ENCODE results near the gene LPP.
"Not testable (repeated sequence)": the region's sequence is repeated elsewhere in the genome, so short reads cannot be mapped to it uniquely, and the experiment has no call there.

Gene LPP

DNA sequence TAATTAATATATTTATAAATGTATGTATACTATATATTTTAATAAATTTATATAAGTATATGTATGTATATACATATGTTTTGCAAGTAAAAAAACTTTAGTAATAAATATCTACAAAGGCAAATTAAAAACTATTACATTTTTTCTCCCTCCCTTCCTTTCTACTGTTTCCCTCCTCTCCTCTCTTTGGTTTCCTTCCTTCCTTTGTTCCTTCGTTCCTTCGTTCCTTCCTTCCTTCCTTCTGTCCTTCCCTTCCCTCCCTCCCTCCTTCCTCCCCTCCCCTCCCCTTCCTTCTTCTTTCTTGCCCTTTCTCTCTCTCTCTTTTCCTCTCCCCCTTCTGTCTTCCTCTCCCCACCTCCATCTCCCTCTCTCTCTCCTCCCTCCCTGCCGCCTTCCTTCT is 423.6 kb downstream of the LPP start:
- no peak for DNase-seq

DNA sequence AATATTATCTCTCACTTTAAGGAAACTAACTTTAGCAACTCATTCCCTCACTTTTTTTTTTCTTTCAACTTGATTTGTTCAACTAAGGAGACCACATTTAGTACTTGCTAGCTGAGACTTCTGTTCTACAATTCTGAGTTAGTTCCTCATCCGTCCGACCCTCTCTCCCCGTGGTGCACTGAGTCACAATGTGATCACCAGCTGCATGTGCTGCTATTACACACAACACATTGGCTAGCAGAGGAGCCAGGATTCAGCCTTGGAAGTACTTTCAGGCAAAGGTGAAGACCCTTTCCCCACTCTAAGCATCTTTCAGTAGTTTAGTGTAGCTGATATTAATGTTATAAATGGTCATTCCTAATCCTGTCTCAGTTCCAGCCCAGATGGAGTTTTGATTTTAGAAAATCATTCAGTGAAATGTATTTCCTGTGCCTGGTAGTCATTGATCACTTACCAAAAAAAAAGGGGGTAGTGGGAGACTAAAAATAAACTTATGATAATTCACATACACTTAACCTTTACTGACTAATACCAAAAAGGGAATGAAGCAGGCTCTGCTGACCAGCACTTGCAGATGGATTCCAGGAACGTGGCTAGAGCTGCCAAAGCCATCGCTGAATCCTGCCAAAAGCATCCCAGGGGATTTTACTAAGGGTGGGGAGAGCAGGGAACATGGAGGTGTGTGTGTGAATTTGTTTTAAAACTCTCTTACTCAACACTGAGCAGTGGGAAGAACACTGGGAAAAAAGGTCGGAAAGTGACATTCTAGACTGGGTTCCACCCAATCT is 424.8 kb downstream of the LPP start:
- no peak for DNase-seq

DNA sequence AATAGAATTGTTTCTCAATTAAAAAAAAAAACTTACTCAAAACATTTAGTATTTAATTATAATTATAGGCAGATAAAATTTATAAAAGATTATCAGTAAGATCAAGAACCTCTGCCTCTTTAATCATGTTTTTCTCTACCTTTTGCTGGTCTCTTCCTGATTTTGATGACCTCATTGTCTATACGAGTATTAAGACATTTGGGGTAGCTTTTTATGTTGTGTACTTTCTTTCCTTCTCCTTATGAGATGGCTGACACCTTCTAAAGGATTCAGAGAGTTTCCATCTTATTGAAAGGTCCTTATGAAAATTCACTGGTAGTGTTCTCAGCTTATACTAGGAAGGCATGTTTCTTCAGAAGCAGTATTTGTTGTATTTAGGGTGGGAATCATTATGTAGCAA is 426.3 kb downstream of the LPP start:
- no peak for DNase-seq

DNA sequence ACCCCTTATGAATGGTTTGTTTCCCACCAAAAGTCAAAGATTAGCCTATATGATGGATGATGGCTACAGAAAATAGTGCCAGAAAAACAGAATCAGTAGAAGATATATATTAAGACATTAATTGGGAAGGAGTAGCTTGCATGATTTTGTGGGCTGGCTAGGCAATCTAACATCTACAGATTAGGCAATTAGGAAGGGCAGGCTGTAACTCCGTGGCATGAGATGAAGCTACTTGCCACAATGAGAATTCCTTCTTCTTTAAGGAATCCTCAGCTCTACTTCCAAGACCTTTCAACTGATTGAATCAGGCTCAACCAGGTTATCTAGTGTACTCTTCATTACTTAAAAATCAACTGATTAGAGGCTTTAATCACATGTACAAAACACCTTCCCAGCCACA is 426.7 kb downstream of the LPP start:
- DNase-seq, result no peak

DNA sequence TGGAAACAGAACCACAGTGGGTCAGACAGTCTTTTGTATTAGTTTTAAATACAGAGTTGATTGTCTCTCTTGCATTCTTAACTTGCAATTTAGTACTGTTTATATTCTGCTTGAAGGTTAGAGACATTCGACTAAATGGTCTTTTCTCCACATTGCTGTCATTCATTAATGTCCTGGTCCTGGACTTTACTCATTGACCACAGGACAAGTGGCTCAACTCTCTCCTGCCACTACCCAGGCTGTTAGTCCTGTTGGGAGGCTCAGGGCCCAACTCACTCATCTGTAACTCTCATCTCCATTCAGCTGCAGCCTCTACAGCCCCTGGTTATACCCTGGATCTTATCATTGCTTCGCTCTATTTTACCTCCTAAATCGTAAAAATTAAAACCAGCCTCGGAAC is 427.4 kb downstream of the LPP start:
- DNase-seq, result no peak

DNA sequence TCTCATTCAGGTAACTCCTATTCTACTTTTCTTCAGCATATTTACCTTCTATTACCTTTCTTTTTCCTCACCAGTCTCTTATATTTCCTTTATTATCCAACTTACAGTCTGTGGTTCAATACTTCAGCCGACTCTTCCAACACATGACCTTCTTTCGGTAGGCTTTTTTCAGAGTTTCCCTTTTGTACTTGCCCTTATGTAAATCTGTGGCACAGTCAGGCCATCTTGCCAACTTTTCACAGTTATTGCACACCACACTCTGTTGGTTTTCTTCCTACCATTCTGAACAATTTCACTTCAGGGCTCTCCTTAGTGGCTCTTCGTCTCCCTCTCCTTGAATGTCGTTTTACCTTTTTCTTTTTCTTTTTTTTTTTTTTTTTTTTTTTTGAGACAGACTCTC is 427.8 kb downstream of the LPP start:
- no peak for DNase-seq

DNA sequence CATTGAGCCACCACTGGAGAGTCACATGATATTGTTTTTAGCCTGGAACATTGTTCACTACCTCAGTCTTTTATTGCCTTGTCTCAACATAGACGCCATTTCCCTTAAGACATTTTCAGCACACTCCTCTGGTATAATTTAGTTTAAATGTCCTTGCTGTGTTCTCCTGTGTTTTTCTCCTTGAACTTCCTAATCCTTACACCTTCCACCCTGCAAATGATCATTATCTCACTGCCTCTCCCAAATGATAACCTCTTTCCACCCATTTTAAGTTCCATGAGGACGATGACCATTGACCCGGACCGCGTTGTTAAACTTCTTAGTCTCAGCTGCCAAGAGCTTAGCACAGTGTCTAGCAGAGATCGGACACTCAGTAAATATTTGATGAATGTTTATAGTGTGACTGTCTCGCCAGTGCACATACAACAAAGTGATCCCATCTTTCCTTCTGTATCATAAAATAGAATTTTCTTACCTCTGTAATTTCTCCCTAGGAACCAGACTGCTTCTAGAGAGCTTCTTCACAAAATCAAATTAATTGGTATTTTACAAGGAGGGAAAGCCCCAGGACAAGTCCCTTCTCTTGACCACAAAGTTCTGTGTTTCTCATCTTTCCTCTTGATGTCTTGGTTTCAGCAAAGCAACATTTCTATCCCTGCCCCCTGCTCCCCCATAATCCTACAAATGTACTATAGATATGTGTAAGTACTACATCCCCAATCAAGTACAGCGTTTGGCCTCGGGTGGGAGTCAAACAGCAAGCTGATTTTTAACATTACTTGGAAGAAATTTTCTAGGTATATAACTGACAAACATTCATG is 429.6 kb downstream of the LPP start:
- no peak for DNase-seq

DNA sequence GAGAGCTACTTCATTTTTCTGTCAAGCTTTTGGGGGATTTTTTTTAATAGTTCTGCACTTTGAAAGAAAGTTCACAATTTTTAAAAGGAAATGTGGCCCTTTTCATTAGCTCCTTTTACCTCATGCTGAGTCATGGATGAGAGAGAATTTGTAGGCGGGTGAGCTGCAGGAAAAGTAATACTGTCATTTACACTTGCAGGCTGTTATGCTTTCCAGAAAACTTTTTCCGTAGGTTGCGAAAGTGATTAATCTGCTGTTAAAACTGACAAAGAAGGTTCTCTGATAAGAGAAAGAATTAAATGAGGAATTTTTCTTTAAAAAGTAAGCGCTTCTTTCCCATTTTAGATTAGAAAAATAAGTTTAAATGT is 430.2 kb downstream of the LPP start:
- peak; percentile 68 for DNase-seq

DNA sequence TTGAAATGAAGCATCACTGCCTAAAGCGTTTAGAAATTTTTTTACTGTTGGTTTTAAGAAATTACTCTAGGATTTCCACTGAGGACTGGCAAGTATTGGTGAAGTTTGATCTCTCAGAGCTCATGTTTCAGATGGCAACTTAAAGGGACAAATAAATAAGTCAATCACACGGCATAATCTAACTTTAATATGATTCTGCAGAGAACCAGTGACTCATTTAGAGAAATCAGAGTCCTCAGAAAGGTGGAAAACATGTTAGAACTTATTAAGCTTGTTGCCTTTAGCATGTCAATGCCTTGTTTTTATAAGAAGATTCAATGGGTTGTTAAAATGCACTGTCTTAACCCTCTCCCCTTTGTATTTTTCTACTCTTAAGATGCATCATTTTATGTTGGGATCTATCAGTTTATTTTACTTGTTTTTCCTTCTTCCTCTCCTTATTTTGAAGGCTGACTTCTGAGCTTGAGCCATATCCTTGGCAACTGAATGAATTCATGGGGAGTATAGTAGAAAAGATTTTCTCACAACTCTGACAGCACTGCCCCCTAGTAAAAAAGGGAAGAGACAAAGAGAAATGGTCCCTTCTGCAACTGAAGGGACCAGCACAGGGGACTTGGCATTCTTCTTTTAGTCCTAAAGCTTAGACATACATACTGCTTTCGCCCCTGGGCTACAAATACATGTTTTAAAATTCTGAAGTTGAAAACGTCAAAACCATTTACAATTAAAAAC is 431.2 kb downstream of the LPP start:
- DNase-seq, result peak; percentile 51

DNA sequence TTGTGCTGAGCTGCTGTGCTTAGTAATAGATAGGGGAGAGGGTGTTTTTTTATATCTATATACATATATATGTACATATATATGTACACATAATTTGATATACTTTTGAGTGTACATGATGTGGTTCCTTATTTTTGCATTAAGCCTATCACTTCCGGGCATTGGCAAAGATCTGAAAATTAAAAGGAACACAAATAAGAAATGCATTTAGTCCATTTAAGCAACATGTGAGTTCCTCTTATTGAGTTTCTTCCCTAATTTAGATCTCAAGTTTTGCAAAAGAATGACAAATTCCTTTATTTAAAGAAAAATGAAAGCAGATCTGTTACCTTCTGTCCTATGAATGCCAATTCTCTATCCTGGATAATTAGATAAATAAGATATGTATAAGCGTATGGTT is 435.1 kb downstream of the LPP start:
- peak; percentile 62 for DNase-seq

DNA sequence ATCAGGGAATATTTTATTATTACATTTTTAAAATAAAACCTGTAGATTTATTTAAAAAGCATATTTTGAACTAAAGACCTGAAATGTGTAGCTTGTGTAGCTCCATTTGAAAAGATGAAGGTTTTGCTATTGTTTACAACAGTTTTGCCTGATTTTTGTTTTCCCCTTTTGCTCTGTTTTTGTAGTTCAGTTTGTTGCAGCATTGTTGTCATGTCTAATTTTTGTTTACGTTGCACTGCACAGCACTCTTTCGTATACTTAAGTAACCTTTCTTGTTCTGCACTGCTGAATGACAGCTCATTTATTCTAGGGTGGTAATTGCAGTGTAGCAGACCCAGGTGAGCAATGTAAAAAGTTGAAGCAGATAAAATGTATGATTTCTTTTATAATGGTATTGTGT is 435.8 kb downstream of the LPP start:
- DNase-seq, result no peak

DNA sequence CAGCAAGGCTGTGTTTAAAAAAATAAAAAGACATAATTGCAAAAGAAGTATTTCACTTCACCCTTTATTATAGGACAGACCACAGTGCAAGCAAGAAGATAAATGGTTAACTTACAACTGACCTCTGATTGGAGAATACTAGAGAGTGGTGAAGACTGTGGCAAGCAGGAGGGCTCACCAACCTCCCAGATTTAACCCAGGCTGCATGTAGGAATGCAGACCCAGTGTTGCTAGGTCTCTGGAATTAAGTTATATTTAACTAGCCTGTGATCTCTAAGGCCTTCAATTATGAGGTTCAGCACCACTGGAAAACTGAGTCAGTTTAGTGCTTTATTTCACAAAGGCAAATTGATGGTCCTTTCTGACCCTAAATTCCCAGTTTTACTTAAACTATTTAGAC is 436.6 kb downstream of the LPP start:
- no peak for DNase-seq

DNA sequence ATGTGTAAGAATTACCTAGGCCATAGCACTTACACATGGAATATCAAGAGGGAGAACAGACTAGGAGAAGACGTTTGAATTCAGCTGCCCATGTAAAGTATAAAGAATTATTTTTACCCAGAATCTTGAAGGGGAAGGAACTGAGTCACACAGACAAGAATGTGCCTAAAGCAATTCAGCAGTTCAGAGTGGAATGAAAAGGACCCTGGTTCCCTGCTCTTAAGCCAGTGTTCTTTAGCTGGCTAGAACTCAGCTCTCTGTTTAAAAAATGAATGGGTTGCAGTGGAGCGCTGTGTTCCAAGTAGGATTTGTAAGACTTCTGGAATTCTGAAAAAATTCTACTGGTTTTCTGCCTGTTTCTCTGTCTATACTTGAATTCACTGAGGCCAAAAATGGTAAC is 440.2 kb downstream of the LPP start:
- DNase-seq, result no peak

DNA sequence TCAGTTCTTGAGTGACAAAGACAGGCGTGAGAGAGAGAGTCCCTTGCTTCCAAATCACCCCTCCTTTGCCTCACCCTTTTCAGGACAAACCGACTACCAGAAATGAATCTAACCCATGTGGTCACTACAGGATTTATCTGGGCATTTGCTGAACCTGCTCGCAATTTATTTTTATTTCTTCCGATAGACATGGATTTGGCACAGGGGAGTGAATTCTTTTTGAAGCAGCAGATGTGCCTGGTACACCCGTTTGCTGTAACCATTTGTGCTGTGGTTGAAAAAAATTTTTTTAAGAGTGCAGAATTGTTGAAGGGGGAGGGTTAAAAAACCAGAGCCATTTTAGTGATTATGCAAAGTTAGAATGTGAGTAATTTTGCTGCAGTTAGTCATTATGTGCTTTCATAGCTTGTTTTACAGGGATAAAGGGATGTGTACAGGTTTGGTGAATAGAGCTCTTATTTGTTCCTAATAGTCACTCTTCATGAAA is 442.0 kb downstream of the LPP start:
- DNase-seq, result no peak

DNA sequence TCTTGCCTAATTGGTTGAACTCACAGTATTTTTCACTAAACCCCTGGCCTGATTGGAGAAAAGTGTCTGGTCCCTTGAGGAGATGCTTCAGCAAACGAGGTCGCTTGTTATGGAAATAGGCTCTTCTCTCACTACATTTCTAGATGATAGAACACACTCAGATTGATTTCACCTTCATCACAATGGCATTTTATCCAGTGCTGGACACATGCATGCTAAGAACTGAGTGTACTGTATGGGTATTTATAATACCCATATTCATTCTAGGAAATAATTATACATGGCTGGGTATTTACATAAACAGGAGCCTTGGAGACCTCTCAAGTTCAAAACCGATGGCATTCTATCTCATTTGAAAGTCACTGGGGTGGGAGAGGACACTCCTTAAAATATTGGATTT is 444.9 kb downstream of the LPP start:
- DNase-seq, result no peak

DNA sequence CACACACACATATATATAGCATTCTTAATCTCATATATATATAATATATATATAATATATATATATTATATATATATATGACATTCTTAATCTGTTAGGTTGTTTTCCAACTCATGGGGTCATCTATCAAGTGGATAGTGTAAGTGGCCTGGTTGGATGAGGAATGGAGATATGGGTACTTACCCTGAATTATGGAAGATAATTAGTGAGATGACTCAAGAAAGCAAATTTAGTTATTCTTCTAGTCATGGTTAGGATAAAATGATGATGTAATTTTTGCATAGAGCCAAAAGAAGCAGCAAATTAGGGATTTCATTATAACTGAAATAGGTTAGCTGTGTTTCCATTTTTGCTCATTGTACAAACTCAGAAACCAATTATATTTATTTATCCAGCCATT is 448.2 kb downstream of the LPP start:
- no peak for DNase-seq

DNA sequence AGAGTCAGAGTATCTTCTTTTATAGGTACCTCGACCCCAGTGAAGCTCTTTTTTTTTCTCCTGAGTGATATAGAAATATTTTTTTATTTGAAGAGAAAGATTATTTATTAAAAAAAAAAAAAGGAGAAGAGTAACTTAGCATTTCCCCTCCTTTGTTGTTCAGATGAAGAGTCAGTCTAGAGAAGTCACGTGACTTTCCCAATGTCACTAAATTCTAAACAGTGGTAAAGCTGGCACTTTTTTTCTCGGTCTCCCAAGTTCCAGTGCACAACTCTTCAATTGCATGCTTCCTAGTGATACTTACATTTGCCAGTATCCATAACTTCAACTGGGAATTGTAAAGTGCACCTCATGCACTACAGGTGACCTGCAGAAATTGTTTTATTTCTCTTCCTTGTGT is 448.7 kb downstream of the LPP start:
- DNase-seq, result no peak

DNA sequence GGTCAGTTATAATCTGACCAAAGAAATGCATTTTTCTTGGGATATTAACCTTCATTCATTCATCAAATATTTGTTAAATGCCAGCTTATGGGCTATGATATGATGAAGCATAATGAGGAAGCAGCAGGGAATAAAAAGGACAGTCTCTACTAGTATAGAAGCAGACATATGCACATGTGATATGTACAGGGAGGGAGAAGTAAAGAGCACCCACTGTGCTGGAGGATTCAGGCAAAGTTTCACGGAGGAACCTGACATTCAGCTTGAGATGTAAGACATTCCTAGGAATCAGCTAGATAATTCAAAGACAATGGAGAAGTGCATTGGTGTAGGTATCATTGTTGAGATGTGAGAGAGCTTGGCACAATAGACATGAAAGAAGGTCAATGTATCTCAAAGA is 450.7 kb downstream of the LPP start:
- no peak for DNase-seq

DNA sequence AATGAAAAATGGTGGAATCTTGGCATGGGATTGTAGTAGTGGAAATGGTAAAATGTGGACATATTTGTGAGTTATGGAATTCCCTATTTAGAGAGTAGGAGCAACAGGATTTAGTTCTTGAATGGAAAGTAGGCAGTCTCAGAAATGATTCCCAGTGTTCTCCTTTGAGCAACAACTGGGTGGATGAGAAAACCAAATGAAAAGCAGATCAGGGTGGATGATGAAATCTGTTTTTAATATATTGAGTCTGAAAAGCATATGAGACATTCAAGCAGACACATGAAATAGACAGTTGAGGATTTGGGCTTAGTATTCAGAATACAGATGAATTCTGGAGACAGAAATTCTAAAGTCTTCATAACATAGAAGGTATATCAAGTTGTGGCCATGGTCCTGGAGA is 451.3 kb downstream of the LPP start:
- no peak for DNase-seq

DNA sequence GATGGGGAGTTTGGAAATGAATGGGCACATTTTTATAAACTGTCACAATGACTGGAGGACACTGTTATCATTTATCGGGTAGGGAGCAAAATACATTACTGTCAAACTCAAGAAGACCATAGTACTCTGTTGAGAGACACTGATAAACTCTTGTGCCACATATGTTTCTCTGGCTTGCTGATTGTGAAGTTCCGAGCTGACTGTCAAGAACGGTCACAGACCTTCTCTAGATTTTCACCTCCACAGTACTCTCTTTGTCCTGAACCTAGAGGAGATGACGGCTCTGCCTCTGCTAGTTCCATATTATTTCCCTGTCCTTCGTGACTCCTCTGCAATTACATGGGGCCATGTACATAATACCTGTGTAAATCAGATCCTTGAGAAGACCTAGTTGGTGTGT is 451.9 kb downstream of the LPP start:
- peak; percentile 64 for DNase-seq

DNA sequence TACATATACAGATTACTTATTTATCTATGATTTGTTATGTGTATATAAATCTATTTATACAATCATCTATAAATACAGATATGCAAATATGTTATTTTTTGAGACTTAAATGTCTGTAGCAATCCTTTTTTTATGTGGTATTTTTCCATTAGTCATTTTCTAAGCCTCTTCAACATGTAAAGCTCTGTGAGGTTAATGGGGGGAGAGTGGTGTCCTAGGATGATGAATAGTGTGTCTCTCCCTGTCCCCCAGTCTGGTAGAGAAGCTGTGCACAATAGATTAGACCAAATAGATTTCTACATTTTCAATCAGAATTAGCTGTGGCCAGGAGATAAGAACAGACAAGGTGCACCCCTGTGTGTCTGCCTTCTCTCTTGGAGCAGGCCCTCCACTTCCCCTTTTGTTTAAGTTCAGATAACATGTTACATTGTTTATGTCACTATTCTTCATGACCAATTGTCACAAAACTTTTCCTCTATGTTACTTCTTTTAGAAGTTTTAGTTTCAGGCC is 453.9 kb downstream of the LPP start:
- peak; percentile 93 for DNase-seq

DNA sequence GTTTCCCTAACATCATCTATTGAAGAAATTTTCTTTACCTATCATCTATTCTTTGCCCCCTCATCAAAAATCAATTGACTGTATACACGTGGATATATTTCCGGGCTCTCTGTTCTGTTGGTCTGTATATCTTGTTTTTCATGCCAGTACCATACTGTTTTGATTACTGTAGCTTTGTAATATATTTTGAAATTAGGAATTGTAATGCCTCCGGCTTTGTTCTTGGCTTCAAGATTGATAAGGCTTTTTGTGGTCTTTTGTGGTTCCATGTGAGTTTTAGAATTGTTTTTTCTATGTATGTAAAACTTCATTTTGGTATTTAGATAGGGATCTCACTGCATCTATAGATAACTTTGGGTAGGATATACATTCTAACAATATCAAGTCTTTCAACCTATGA is 454.4 kb downstream of the LPP start:
- DNase-seq, result no peak

DNA sequence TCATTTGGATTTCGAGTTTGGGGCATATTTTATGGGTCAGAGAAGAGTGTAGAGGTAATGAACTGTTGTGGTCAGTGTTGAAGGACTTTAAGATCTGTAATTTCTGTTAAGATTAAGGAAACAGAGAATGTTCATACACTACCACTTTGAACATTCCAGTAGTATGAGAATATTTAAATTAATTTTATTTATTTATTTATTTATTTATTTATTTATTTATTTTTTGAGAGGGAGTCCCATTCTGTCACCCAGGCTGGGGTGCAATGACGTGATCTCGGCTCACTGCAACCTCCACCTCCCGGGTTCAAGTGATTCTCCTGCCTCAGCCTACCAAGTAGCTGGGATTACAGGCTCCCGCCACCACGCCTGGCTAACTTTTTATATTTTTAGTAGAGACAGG is 459.8 kb downstream of the LPP start:
- not testable (repeated sequence) for DNase-seq

DNA sequence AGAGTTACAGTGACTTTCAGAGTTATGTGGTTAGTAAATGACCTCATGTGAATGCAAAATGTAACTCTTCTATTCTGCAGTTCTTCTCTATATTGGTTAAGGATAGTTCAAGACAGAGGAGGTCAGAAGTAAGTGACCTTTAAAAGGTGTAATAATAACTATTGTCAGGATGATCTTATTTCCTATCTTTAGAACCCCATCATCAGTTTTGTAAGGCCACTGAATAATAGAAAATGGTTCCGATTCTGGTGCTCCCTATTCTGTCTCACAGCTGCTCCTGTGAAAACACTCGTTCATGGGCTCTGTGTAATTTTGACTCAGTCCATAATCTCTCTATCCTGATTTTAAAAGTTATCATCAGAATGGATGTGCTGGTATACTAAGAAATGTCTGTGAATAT is 463.3 kb downstream of the LPP start:
- no peak for DNase-seq
